GM12891 (cell line): ENCODE results near the gene MYL3.

ENCODE experiments used
- POLR2A ChIP-seq: IDR thresholded peaks from 2 replicates; pipeline ENCODE4 v1.6.1; 2011; ENCODE audit warnings: low read depth, low read length, control low read depth
- POLR2AphosphoS5 ChIP-seq: IDR thresholded peaks from 2 replicates; pipeline ENCODE4 v1.6.1; 2011; ENCODE audit warnings: low read depth, low read length, control low read depth
- POU2F2 ChIP-seq: IDR thresholded peaks from 2 replicates; pipeline ENCODE4 v1.6.1; 2011; ENCODE audit warnings: low read depth, mild to moderate bottlenecking, control low read depth, low read length, moderate library complexity
- SPI1 ChIP-seq: IDR thresholded peaks from 2 replicates; pipeline ENCODE4 v1.6.1; 2011; ENCODE audit warnings: low read depth, low read length, control low read depth
- TAF1 ChIP-seq: IDR thresholded peaks from 2 replicates; pipeline ENCODE4 v1.6.1; 2011; ENCODE audit warnings: low read depth, low read length, control low read depth

GRCh38 chr3:46883054-46883829 is 20.0 kb upstream of the MYL3 start:
- TF ChIP-seq POLR2AphosphoS5 = no peak
- TF ChIP-seq POLR2A = no peak
- TF ChIP-seq TAF1 = no peak
- no peak for TF ChIP-seq SPI1
- TF ChIP-seq POU2F2 = no peak
